ENCODE measurements around the gene EMILIN2.

Gene EMILIN2

DNA sequence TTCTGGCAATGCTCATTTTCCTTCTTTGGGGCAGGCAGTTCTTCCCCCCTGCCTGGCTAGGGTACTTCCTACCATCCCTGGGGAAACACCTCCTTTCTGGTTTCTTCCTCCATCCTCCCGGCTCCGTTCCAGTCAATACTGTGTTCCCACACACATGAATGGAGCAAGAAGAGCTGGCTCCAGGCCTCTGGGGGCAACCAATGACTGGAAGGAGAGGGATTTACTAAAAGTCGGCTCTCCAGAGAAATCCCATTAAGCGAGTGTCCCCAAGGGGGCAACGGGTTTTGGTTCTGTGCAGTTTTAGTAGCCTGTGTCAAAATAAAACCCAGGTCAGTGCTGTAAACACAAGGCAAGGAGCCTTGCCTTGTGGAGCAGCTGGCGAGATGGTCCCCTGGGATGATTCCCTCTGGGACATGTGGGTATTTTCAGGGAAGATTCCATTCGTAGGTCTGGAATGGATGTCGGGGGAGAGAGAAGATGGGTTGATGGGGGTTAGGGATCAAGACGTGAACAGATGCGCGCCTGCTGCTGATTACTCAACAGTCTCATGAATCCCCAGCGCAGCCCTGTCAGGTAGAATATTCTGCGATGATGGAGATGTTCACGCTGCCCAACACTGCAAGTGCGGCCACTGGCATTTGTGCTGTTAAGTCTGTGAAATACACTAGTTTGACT, 32.0 kb downstream of the EMILIN2 start:
- no peak for DNase-seq (ENCODE audit: low spot score)

DNA sequence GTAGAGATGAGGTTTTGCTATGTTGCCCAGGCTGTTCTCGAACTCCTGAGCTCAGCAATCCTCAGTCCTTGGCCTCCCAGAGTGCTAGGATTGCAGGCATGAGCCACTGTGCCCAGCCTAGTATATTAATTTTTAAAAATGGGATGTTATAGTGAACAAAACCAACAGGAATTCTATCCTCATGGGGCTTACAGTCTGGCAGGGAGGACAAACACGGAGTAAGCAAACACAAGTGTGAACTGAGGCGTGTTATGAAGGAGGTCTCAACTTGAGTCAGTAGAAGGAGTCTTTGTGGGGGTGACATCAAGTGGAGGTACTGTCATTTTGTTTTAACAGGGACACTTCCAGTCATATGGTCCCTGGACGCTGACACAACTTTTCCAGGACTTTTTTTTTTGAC, 33.1 kb downstream of the EMILIN2 start:
- no peak for DNase-seq (ENCODE audit: low spot score)

DNA sequence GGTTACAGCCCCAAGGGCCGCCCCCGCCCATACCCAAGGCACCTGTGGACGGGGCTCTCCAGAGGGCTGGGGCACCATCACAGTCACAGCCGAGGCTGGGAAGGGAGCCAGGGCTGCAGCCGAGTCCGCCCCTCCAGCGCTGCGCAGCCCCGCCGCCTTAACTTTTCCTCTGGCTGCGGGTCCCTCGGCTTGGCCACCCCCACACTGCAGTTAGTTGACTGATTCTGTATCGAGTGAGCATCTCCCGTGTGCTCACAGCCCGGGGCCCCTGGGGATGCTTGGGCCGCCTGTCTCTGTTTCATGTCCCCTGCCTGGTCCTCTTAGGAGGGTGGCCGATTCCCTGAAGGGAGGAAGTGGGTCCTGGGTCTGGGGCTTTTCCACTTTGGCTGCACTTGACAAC, 33.7 kb downstream of the EMILIN2 start:
- DNase-seq (ENCODE audit: low spot score), result no peak

DNA sequence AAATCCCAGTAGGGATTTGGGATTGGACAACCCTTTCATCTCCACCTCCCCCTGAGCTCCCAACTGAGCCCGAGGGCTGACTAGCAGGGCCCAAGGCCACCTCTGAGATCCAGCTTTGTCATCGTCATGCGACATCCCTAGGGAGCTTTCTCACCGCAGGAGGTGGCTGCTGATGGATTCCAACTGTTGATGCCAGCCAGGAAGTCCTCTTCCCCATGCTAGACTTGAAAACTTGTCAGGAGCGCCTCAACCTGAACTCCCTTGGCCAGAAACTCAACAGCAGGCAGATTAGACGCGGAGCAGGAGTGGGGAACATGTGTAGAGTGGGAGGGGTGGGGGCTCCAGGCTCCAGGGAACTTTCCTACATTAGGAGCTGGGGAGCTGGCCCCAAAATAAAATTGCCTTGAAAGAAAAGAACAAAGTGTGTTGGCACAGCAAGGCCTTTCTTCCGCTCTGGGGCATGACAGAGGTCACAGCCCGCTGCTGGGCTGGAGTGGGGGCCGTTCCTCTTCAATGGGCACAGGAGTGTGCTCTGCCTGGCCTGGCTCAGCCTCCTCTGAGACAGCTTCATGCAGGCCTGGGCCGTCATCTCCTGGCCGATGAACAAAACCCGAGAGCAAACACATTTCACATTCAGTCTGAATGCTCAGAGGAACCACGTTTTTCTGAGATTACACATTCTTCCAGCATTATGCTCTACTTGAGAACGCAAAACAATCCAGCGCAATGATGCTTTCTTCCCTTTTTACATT, 34.5 kb downstream of the EMILIN2 start:
- DNase-seq (ENCODE audit: low spot score), result no peak

DNA sequence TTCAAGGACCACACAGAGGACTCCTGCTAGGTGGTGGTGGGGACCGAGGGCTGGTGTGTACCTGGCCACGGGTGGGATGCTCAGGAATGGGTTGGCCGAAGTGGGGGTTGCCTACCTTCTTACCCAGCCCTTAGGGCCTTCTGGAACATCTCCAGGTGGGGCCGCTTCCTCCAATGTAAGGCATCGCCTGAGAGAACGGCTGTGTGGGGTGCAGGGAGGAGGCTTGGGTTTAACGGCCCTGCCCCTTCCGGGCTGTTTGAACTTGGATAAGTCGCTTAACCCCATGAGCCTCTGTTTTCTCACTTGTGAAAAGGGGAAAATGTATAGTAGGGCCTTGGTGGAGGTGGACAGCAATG, 35.0 kb downstream of the EMILIN2 start:
- no peak for DNase-seq (ENCODE audit: low spot score)

DNA sequence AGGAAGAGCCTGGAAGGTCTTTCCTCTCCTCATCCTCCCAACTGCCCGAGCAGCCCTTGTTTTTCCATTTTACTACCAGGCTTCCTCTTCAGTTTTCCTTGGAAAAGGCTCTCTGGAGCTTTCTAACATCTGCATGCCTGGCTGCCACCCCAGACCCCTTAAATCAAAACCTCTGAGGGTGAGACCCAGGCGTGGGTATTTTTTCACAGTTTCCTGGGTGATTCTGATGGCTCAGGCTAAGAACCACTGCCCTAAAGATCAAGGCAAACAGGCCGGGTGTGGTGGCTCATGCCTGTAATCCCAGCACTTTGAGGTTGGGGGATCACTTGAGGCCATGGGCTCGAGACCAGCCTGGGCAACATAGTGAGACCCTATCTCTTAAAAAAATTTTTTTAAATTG, 35.4 kb downstream of the EMILIN2 start:
- DNase-seq (ENCODE audit: low spot score), result no peak

DNA sequence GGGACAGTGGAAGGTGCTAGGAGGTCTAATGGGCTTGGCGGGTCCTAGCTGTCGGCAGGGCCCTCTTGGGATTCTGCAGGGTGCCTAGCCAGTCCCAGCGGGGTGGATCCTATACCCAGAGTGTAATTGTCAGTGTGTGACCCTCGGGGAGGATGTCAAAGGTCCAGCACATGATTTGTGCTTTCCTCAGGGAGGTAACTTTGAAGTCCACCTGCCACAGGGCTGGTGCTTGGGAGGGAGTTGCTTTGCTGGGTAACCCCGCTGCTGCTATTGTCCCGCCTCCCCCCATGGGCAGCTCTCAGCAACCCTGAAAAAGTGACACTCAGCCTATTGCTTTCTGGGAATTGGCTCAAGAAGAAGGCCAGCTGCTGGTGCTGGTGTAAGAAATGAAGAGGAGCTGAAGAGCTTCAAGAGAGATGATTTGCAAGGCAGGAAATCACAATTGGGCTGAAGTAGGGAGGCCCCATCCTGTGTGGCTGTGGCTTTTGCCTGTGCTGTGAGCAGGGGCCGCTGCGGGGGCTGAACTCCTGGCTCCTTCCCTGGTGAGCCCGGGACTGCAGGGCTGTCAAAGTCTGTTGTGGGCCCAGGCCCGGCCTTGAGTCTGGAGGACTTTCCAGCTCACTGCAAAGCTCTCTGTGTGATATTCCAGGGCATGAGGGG, 36.4 kb downstream of the EMILIN2 start:
- no peak for DNase-seq (ENCODE audit: low spot score)

DNA sequence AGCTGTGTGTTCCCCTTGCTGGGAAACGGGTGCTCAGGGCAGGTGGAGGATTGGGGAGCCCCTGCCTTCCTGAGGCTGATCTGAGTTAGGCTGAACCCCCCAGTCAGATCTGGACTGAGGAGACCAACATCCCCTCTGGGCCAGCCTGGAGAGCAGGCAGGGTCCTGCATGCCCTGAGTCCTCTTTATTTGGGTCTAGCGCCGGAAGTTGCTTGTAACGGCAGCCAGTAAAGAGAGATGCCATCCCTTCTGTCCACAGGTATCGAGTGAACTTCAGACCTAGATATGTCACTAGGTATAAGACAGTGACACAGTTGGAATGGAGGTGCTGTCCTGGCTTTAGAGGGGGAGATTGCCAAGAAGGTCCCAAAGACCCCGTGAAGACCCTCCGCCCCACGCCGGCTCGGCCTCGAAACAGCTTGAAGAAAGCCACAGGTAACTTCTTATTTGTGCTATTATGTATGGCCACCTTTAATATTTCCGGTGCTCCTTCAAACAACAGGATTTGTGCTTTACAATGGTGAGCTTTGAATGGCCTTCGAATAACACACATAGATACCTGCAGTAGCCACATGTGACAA, 38.0 kb downstream of the EMILIN2 start:
- no peak for DNase-seq (ENCODE audit: low spot score)

DNA sequence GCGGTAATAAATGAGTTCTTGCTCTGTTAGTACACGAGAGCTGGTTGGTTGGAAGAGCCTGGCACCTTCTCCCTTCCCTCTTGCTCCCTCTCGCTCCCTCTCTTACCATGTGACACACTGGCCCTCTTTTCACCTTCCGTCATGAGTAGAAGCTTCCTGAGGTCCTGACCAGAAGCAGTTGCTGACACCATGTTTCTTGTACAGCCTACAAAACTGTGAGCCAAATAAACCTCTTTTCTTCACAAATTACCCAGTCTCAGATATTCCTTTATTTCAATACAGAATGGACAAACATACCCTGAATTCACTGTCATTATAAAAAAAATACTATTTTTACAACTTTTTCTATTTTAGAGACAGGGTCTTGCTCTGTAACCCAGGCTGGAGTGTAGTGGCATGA, 40.7 kb downstream of the EMILIN2 start:
- DNase-seq (ENCODE audit: low spot score), result no peak

DNA sequence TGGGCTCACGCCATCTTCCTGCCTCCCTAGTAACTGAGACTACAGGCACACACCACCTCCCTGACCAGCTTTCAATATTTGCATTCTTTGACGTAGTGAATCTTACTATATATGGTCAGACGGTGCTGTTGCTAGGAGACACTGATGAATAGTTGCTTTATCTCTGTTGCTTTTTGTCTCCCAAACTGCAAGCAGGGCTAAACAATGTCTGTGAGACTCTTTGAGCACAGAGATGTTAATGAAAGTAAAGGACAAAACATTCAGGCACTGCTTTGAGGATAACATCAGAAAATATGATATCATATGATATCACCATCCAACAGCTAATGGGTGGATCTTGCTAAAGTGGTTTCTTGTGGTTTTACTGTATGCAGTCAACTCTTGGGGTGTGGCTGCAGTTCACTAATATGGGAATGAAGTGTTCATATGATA, 43.0 kb downstream of the EMILIN2 start:
- DNase-seq (ENCODE audit: low spot score), result peak; percentile 36

DNA sequence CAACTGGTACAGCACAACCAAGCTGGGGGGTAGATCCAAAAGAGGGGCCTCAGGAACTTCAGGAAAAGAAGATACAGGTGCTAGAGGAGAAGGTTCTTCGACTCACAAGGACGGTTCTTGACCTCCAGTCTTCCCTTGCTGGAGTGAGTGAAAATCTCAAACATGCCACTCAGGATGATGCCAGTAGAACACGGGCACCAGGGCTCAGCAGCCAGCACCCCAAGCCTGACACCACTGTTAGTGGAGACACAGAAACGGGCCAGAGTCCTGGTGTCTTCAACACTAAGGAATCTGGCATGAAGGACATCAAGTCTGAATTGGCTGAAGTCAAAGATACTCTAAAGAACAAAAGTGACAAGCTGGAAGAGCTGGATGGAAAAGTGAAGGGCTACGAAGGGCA, 43.8 kb downstream of the EMILIN2 start:
- no peak for DNase-seq (ENCODE audit: low spot score)

DNA sequence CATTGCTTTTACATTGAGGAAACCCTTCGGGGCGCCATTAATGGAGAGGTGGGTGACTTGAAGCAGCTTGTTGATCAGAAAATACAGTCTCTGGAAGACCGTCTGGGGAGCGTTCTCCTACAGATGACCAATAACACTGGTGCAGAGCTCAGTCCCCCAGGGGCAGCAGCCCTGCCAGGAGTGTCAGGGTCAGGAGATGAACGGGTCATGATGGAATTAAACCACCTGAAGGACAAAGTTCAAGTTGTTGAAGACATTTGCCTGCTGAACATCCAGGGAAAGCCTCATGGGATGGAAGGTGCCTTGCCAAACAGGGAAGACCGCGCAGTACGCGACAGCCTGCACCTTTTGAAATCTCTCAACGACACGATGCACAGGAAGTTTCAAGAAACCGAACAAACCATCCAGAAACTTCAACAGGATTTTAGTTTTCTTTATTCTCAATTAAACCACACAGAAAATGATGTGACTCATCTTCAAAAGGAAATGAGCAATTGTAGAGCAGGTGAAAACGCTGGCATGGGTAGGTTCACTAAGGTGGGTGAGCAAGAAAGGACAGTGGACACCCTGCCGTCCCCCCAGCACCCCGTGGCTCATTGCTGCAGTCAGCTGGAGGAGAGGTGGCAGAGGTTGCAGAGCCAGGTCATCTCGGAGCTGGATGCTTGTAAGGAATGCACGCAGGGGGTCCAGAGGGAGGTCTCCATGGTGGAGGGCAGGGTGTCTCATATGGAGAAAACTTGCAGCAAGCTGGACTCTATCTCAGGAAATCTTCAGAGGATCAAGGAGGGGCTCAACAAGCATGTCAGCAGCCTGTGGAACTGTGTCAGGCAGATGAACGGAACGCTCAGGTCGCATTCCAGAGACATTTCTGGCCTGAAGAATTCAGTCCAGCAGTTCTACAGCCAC, 45.0 kb downstream of the EMILIN2 start:
- DNase-seq (ENCODE audit: low spot score), result no peak

DNA sequence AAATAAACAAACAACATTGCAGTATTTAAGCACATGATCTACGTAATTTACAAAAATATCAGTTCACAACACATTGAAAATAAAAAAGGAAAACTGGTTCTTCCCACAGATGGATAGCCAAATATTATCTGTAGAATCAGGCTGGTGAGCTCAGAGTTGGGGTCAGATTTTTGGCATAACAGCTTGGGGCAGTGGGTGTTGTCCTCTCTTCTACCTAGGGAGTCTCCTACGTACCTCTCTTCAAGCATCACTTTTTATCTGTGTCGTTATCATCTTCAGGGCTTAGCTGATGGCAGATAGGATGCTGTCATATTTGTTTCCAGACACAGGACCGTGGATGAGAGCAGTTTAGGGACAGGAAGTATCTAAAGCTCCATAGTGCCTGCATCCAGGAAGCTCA, 46.2 kb downstream of the EMILIN2 start:
- DNase-seq (ENCODE audit: low spot score), result no peak

DNA sequence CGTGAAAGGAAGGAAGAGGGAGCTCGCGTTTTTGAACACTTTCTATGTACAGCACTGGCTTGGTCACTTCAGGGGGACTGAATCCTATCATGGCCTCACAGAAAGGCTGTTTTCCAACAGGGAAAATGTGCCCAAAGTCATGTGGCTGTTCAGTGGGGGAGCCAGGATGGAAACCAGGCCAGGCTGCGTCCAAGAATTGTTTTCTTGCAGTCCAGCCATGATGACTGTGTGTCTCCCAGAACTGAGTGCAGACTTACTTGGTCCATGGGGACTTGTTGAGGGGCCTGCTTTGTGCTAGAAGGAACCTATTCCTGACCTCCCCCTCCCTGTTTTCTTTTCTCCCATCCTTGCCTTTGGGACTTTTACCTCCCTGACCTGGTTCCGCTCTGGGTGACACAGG, 46.9 kb downstream of the EMILIN2 start:
- no peak for DNase-seq (ENCODE audit: low spot score)

DNA sequence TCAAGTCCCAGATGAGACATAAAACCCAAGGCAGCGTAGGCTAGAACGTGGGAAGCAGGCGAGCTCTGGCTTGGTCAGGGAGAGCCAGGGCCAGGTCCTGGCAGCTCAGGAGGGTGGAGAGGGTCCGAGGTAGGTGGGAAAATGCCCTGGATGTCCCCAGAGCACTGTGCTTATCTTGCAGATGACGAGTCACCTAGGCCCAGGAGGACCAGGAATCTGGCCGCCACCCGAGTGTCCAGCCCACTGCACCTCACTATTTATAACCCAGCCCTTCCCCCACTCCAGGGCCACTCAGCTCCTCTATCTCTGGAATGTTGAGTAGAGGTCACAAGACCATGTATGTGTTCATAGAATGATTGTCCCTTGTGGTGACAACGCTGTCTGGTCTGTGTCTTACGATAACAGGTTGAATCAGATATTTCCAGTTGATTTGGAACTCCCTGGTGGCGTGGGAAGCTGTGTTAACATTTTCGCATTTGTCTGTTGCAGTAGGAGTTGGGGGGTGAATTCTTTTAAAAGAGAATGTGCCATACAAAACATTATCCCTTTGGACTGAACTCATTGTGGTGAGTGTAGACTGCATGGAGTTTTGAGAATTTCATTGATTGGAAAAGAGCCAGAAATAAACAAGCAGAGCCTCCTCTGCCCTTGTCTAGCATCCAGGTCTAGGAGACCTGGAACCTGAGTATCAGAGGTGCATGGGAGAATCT, 47.5 kb downstream of the EMILIN2 start:
- no peak for DNase-seq (ENCODE audit: low spot score)

DNA sequence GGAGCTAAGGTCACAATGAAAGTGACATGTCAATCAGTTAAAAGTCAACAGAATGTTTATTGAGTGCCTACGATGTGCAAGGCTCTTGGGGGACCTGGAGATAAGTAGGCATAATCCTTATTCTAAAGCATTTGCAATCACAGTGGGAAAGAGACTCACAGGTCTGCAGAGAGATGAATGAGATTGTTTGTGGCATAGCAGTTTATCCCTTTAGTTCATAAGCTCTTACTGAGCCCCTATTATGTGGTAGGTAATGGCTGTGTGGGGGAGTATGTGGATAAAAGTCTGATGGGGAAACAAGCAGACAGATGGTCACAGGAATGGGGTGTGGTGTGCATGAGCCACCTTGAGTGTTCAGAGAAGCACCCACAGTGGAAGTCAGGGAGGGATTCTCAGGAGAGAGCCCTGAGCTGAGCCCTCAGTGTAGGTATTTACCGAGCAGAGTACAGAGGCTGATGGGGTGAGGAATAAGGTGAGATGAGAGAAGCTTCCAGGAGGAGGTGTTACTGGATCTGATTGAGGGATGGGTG, 48.1 kb downstream of the EMILIN2 start:
- DNase-seq (ENCODE audit: low spot score), result peak; percentile 26

DNA sequence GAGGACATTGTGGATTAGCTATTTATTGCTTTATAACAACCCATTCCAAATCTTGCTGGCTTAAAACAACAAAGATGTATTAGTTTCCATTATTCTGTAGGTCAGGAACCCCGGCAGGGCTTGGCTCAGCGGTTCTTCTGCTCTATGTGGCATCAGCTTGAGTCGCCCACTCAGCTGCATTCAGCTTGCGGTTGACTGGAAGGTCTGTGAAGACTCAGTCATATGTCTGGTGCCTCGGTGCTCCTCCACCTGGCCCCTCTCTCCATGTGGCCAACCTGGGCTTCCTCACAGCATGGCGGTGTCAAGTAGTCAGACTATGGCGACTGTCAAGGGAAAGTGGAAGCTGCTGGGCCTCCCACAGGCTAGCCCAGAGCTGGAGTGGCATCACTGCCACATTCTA, 48.6 kb downstream of the EMILIN2 start:
- no peak for DNase-seq (ENCODE audit: low spot score)

DNA sequence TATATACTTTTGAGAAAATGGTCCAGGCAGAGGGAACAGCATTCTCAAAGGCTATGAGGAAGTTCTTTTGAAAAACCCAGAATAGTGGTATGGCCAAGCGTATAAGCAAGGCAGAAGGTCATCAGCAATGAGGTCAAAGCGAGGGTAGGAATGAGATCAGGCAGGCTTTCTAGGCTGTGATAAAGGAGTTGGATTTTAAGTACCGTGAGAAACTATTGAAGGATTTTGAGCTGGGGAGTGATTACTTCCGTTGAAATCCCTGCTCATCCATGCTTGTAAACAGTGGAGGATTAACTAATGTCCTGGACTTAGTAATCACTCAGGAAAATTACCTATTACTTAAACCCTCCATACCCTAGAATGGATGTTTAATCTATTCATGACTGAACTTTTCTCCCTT, 50.2 kb downstream of the EMILIN2 start:
- DNase-seq (ENCODE audit: low spot score), result no peak

DNA sequence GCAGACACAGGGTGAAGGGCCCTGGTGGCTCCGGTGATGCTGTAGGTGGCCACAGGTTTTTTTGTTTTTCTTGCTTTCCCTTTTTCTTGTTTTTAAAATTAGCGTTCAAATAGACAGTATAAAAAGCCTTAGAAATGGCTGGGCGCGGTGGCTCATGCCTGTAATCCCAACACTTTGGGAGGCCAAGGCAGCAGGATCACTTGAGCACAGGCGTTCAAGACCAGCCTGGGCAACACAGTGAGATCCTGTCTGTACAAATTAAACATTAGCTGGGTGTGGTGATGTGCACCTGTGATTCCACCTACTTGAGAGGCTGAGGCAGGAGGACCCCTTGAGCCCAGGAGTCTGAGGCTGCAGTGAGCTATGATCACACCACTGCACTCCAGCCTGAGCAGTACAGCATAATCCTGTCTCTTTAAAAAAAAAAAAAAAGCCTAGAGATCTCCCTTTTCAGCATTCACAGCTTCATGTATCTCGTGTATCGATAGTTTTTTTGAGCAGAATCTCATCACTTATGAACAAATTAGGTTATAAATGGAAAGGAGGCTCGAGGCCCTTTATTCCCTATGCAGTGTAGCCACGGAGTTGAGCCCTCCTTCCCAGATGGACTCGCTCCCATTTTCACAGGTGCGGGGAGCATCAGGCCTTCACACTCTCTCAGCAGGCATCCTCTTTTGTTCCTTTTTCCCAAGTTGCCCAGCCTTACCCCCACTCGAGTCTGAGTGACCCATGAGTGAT, 50.8 kb downstream of the EMILIN2 start:
- no peak for DNase-seq (ENCODE audit: low spot score)

DNA sequence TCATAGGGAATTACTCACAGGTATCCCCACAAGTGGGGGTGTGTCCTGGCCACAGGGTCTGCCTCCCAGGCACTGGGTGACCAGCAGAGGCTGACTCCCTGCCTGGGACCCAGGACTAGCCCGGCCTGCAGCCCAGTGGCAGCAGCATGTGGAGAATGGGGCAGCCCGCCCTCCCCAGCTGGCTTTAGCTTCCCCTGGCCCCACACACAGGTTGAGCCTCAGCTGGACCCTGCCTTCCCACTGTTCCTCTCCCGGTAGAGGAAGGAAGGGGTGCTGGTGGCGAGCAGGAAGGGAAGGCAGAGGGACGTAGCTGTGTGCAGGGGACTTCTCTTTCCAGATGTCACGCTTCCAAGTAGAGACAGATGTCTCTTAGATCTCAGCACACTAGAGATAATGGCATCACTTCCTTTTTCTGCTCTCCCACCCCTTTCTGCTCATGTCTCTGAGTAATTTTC, 51.4 kb downstream of the EMILIN2 start:
- no peak for DNase-seq (ENCODE audit: low spot score)
